Psoas muscle (tissue), 8 donors: ENCODE data around the gene RAB5A. TPM values are rescaled to one million over a fixed set of nuclear protein-coding genes. Genes with fewer than 3 reads are reported as not detected.

Experiments used
- ATAC-seq, 4 donors: fragments of 200-7000 bp; cut with Tn5 transposase; one replicate each; pipeline ENCODE4 v1.9.1; 2020; ENCODE audit warnings: moderate library complexity in 3 of 4, mild to moderate bottlenecking in 2 of 4
- DNase-seq, 2 donors: peaks; one replicate each; pipeline ENCODE4 v3.0.0-alpha.2; 2020
- H3K27ac ChIP-seq: fragments of 200-600 bp; one replicate; pipeline ENCODE4 v1.8.0; 2022
- H3K27me3 ChIP-seq, 3 donors: fragments of 200-600 bp in 1 of 3; one replicate each; pipeline versions ENCODE4 v1.6.1 to v1.8.0; 2013 to 2022; ENCODE audit warnings: low read length in 2 of 3, mild to moderate bottlenecking in 2 of 3, moderate library complexity in 1 of 3; ENCODE audit not compliant: insufficient read depth in 3 of 3
- H3K36me3 ChIP-seq, 2 donors: fragments of 200-600 bp in 1 of 2; one replicate each; pipeline versions ENCODE4 v1.6.1 to v1.8.0; 2013 to 2022; ENCODE audit warnings: low read depth in 1 of 2, mild to moderate bottlenecking in 1 of 2, moderate library complexity in 1 of 2; ENCODE audit not compliant: insufficient read depth in 1 of 2
- H3K4me1 ChIP-seq: fragments of 200-600 bp; one replicate; pipeline ENCODE4 v1.8.0; 2022
- H3K4me3 ChIP-seq: fragments of 200-600 bp; one replicate; pipeline ENCODE4 v1.8.0; 2022; ENCODE audit warnings: mild to moderate bottlenecking
- H3K9me3 ChIP-seq: fragments of 200-600 bp; one replicate; pipeline ENCODE4 v1.8.0; 2022
- whole genome bisulfite sequencing, 3 donors: extraction: QIAGEN DNeasy Blood & Tissue Kit; methylation state at CpG; one replicate each; pipeline versions ENCODE4 v1.1.6 to v1.1.7; 2013; 5-methylcytosine and 5-hydroxymethylcytosine counted together
- intact Hi-C, 2 donors: fragments of 100-400 bp; cut with DNase I; formaldehyde crosslinking; loops; one replicate each; pipeline versions ENCODE4 v1.11.0 to v1.14.2; 2022
- polyA plus RNA-seq, 3 donors: library from polyadenylated mRNA; stranded (reverse); fragments of 200-250 nt; gene quantifications; one replicate each; pipeline ENCODE4 v1.2.3, GENCODE V29; 2013
- total RNA-seq, 4 donors: library from RNA; stranded (reverse); fragmentation: NEBNext Ultra II Directional in 2 of 4; extraction: Animal tissue kit (Norgen Biotek cat#: 25700) in 2 of 4; gene quantifications; one replicate each; pipeline versions ENCODE4 v1.2.1 to v1.2.4, GENCODE V29; 2021 to 2023
- TF ChIP-seq, protein P1 (sequence below): fragments of 200-600 bp; IDR thresholded peaks from one replicate; pipeline ENCODE4 v1.8.0; 2022; ENCODE audit warnings: antibody characterized with exemption
- donor health status: healthy with polysubstance abuse.
- donor health status: DM: no; HTN: no; CAD: no; lungs with moderate emphysema.
- donor health status: Bipolar disorder and iron deficiency.
- donor health status: healthy.
- donor health status: DM: yes; HTN: yes; CAD: no.
- donor health status: DM: no; HTN: no; CAD: no.
- donor health status: DM: no; HTN: no; CAD: no.
- donor health status: DM: yes; HTN: yes; CAD: no.

The RAB5A gene
- total and polyA plus RNA-seq, 7 donors: 28.6 to 62.3 (median 50.4) TPM

DNA sequence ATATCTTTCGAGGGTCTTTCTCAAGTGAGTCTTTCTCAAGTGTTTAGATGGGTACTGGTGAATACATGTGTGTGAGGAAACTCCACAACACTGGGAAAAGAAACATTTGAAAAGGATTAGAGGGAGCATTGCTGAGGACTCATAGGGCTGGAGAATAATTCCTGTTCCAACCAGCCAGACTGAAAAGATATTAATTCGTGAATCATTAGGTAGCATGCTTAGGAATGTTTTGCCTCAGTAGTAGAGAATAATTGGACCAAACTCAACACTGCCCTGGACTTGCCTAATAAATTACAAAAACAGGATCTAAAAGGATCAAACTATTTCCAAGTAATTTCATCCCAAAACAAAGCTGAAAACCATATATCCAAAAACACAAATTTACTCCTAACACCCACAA is 47.9 kb downstream of the RAB5A start:
- Histone ChIP-seq H3K36me3 (no peaks in the 10 kb centered on the region), H3K4me3 (no peak overlapping the region), H3K4me1 (no peaks in the 10 kb centered on the region), H3K27me3 (no peaks in the 10 kb centered on the region), H3K9me3 (no peaks in the 10 kb centered on the region), H3K27ac (no peak overlapping the region)
- ATAC-seq (no peak), DNase-seq (no peak)
- 70 to 78% (median 72%) methylated on average over 2 of the region's 2 CpGs for WGBS, 3 donors
- TF ChIP-seq, protein P1, sequence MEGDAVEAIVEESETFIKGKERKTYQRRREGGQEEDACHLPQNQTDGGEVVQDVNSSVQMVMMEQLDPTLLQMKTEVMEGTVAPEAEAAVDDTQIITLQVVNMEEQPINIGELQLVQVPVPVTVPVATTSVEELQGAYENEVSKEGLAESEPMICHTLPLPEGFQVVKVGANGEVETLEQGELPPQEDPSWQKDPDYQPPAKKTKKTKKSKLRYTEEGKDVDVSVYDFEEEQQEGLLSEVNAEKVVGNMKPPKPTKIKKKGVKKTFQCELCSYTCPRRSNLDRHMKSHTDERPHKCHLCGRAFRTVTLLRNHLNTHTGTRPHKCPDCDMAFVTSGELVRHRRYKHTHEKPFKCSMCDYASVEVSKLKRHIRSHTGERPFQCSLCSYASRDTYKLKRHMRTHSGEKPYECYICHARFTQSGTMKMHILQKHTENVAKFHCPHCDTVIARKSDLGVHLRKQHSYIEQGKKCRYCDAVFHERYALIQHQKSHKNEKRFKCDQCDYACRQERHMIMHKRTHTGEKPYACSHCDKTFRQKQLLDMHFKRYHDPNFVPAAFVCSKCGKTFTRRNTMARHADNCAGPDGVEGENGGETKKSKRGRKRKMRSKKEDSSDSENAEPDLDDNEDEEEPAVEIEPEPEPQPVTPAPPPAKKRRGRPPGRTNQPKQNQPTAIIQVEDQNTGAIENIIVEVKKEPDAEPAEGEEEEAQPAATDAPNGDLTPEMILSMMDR: no peak
- intact Hi-C loops: no loop called here

DNA sequence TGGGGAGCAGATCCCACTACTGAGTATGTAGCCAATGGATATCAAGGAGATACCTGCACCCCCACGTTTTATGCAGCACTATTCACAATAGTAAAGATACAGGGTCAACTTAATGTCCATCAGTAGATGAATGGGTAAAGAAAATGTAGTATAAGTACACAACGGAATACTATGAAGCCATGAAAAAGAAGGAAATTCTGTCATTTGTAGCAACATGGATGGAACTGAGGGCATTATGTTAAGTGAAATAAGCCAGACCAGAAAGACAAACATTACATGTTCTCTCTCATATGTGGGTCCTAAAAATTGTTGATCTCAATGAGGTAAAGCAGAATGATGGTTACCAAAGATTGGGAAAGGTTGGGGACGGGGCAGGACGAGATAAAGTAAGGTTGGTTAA is 50.6 kb downstream of the RAB5A start:
- no peak overlapping the region for H3K4me3 ChIP-seq
- DNase-seq (no peak), ATAC-seq (no peak)
- H3K9me3 ChIP-seq: no peaks in the 10 kb centered on the region
- H3K27me3 ChIP-seq: no peaks in the 10 kb centered on the region
- no peak overlapping the region for H3K27ac ChIP-seq
- no peaks in the 10 kb centered on the region for H3K4me1 ChIP-seq
- H3K36me3 ChIP-seq: no peaks in the 10 kb centered on the region
- 79 to 93% (median 91%) methylated on average over 4 of the region's 4 CpGs for WGBS, 3 donors
- intact Hi-C loops: no loop called here
- TF ChIP-seq, protein P1: no peak

DNA sequence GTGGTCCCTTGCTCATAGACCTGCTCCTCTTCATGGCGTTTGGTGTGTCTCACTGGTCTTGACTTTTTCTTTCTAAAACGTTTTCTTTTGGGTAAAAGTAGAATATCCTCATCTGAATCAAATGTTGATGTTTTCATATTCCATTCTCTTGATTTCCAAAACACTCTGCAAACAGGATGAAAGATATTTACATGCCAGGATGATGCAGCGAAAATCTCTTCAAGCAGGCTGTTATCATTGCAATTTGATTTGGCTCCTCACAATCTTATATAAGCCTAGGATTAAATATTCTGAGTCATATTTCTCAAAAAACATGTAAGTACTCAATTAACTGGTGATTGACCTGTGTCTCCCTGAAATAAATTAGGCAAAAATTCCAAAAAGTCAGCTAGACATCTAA is 55.0 kb downstream of the RAB5A start:
- no peaks in the 10 kb centered on the region for H3K27me3 ChIP-seq
- no peak overlapping the region for H3K27ac ChIP-seq
- H3K4me3 ChIP-seq: no peak overlapping the region
- H3K4me1 ChIP-seq: no peaks in the 10 kb centered on the region
- H3K9me3 ChIP-seq: no peaks in the 10 kb centered on the region
- ATAC-seq (no peak), DNase-seq (no peak)
- H3K36me3 ChIP-seq: no peaks in the 10 kb centered on the region
- intact Hi-C loops: no loop called here
- TF ChIP-seq, protein P1: no peak
- 64 to 72% (median 65%) methylated on average over 3 of the region's 3 CpGs for WGBS, 3 donors

DNA sequence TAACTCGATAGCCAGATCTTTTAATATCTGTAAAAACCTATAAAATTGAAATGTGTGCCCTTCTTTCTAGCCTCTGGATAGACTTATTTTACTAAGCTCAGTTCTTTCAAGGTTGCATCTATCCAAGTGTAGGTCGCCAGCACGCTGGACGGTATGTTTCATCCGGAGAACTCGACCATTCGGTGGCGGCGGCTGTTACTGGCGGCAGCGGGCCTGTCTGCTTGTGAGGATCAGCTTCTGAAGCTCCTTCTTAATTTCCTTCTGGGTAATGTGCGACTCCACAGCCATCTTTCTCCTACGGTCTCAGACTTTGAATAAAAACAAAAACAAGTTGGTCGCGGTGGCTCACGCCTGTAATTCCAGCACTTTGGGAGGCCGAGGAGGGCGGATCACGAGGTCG is 61.1 kb downstream of the RAB5A start:
- Histone ChIP-seq H3K36me3 (no peaks in the 10 kb centered on the region), H3K4me1 (no peaks in the 10 kb centered on the region), H3K27ac (no peak overlapping the region), H3K9me3 (no peaks in the 10 kb centered on the region), H3K4me3 (no peak overlapping the region), H3K27me3 (no peaks in the 10 kb centered on the region)
- TF ChIP-seq, protein P1: no peak
- DNase-seq (no peak), ATAC-seq (no peak)
- 93 to 96% (median 95%) methylated on average over 20 of the region's 20 CpGs for WGBS, 3 donors
- intact Hi-C loops: no loop called here

DNA sequence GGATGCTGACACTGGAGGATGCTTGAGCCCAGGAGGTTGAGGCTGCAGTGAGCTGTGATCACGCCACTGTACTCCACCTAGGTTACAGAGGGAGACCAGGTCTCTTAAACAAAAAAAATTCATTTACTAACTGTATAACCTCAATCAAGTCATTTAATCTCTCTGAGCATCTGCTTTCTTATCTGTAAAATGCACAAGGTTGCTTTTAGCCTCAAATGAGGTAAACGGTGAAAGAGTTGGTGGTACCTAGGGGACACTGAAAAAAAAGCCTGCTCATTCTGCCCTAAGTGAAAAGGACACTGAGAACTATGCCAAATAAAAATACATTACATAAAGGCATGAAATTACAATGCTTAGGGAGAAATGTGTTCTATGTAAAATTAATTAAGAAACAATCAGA is 61.7 kb downstream of the RAB5A start:
- H3K4me1 ChIP-seq: no peaks in the 10 kb centered on the region
- ATAC-seq (no peak), DNase-seq (no peak)
- H3K27me3 ChIP-seq: no peaks in the 10 kb centered on the region
- H3K27ac ChIP-seq: no peak overlapping the region
- TF ChIP-seq, protein P1: no peak
- 80 to 84% (median 83%) methylated on average over 2 of the region's 2 CpGs for WGBS, 3 donors
- H3K36me3 ChIP-seq: no peaks in the 10 kb centered on the region
- H3K4me3 ChIP-seq: no peak overlapping the region
- no peaks in the 10 kb centered on the region for H3K9me3 ChIP-seq
- intact Hi-C loops: no loop called here
